Measurements from ENCODE around the gene ABI1. TPM values are rescaled to one million over a fixed set of nuclear protein-coding genes. Genes with fewer than 3 reads are reported as not detected.

ABI1 gene
- total and polyA plus RNA-seq, 2 donors (not counting 1 experiment from before 2014, with no cell fraction given) = 37.8 to 80.5 TPM

DNA sequence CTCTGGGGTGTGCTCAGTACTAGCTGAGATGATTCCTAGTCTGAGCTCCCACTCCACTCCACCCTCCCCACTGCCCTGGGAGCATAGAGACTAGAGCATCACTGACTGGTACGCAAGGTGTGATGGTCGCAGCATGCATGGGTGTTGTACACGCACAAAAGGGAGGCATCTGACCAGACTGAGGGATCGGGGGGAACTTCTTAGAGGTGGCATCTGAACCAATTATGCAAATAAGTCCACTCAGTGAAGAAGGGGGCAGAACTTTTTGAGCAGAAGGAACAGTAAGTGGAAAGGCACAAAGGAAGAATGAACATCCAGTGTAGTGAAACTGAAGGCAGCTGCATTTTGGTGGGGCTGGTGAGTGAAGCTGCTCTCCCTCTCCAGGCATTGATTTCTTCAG, 137.7 kb downstream of the ABI1 start:
- no peak overlapping the region for H3K27ac Mint-ChIP-seq
- intact Hi-C loops (cut with micrococcal nuclease) = no loop called here
- no peak overlapping the region for H3K4me3 Mint-ChIP-seq
- ATAC-seq (ENCODE audit: low read depth) = no peak
- WGBS (ENCODE audit: insufficient coverage) = 100% methylated on average over 3 of the region's 4 CpGs
- ChIA-PET CTCF (interaction anchor here (0.6 to 13.3 kb wide), 5 partner anchors 18 to 158 kb away, joined by 4 to 452 read pairs (median 6); partner anchors contain the start of gene ABI1), POLR2A (interaction anchor here (0.6 kb wide), 1 partner anchor 936 kb away, joined by 10 read pairs; no protein-coding TSS in a partner anchor)
- H3K27me3 ChIP-seq (replicated peaks in 1 of 4; ENCODE audit: control extremely low read depth in 1 of 4, control insufficient read depth in 3 of 4, insufficient read depth in 4 of 4, low read length in 3 of 4) = no peaks in the 10 kb centered on the region
- no peak overlapping the region for H2AFZ ChIP-seq (ENCODE audit: insufficient read depth, low read depth, low read length, poor library complexity, severe bottlenecking)
- H3K4me1 Mint-ChIP-seq = peaks cover 2% of the 10 kb centered on the region
- no peaks in the 10 kb centered on the region for H4K20me1 ChIP-seq (ENCODE audit: control insufficient read depth, insufficient read depth, low read length, poor library complexity, severe bottlenecking)
- no peak for TF ChIP-seq EZH2 (IDR thresholded peaks at IDR 0.05; ENCODE audit: borderline replicate concordance, insufficient read depth, low read depth, low read length, poor library complexity, severe bottlenecking)
- TF ChIP-seq, protein P1, sequence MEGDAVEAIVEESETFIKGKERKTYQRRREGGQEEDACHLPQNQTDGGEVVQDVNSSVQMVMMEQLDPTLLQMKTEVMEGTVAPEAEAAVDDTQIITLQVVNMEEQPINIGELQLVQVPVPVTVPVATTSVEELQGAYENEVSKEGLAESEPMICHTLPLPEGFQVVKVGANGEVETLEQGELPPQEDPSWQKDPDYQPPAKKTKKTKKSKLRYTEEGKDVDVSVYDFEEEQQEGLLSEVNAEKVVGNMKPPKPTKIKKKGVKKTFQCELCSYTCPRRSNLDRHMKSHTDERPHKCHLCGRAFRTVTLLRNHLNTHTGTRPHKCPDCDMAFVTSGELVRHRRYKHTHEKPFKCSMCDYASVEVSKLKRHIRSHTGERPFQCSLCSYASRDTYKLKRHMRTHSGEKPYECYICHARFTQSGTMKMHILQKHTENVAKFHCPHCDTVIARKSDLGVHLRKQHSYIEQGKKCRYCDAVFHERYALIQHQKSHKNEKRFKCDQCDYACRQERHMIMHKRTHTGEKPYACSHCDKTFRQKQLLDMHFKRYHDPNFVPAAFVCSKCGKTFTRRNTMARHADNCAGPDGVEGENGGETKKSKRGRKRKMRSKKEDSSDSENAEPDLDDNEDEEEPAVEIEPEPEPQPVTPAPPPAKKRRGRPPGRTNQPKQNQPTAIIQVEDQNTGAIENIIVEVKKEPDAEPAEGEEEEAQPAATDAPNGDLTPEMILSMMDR (IDR thresholded peaks at IDR 0.05) = no peak
- no peak overlapping the region for H3K9ac ChIP-seq (ENCODE audit: low read length)
- H3K27me3 Mint-ChIP-seq = no peaks in the 10 kb centered on the region
- H3K4me1 ChIP-seq (ENCODE audit: control insufficient read depth in 2 of 2, insufficient read depth in 2 of 2, low read length in 2 of 2) = peaks cover 0 to 3% of the 10 kb centered on the region in 2 donors
- DNase-seq = no peak
- no peak overlapping the region for H3K4me3 ChIP-seq (ENCODE audit: control extremely low read depth in 1 of 5, extremely low read depth in 1 of 5, insufficient read depth in 1 of 5, low read depth in 2 of 5, low read length in 4 of 5)
- H3K9me3 Mint-ChIP-seq (ENCODE audit: insufficient read depth) = no peaks in the 10 kb centered on the region
- H3K27ac ChIP-seq (ENCODE audit: low read length in 2 of 2) = no peak overlapping the region
- H3K4me2 ChIP-seq (replicated peaks; ENCODE audit: low read depth, low read length, poor library complexity, severe bottlenecking) = no peak overlapping the region
- no peaks in the 10 kb centered on the region for H3K79me2 ChIP-seq (ENCODE audit: control insufficient read depth, insufficient read depth, low read length)
- peaks cover 3 to 9% of the 10 kb centered on the region in 2 experiments for H3K36me3 ChIP-seq (replicated peaks in 1 of 2; ENCODE audit: control extremely low read depth in 1 of 2, control insufficient read depth in 1 of 2, extremely low read depth in 1 of 2, insufficient read depth in 2 of 2, low read length in 1 of 2)
- no peaks in the 10 kb centered on the region for H3K9me3 ChIP-seq (ENCODE audit: control extremely low read depth in 1 of 3, control insufficient read depth in 2 of 3, insufficient read depth in 1 of 3, low read length in 2 of 3)

DNA sequence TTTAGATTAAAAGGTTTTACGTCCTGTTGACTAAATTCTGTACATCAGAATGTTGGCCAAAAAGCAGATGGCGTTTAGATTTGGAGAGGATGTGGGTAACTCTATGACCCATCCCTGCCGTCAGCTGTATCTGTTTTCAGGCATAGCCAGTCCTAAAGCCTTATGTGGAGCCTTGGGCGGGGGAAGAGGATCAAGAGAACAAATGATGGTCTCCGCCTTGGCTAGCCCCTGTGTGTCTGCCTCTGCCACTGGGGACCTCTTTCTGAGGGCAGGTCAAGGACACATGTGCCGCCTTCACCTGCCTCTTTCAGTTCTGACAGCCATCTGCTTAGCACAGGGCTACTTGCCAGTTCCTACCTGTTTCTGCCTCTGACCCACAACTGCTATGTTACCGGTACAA, 139.2 kb downstream of the ABI1 start:
- H4K20me1 ChIP-seq (ENCODE audit: control insufficient read depth, insufficient read depth, low read length, poor library complexity, severe bottlenecking) = no peaks in the 10 kb centered on the region
- no peak overlapping the region for H2AFZ ChIP-seq (ENCODE audit: insufficient read depth, low read depth, low read length, poor library complexity, severe bottlenecking)
- no peak overlapping the region for H3K4me3 ChIP-seq (ENCODE audit: control extremely low read depth in 1 of 5, extremely low read depth in 1 of 5, insufficient read depth in 1 of 5, low read depth in 2 of 5, low read length in 4 of 5)
- peaks cover 3 to 14% of the 10 kb centered on the region in 2 experiments for H3K36me3 ChIP-seq (replicated peaks in 1 of 2; ENCODE audit: control extremely low read depth in 1 of 2, control insufficient read depth in 1 of 2, extremely low read depth in 1 of 2, insufficient read depth in 2 of 2, low read length in 1 of 2)
- intact Hi-C loops (cut with micrococcal nuclease) = no loop called here
- no peak overlapping the region for H3K27ac ChIP-seq (ENCODE audit: low read length in 2 of 2)
- H3K9ac ChIP-seq (ENCODE audit: low read length) = no peak overlapping the region
- DNase-seq = no peak
- H3K27me3 ChIP-seq (replicated peaks in 1 of 4; ENCODE audit: control extremely low read depth in 1 of 4, control insufficient read depth in 3 of 4, insufficient read depth in 4 of 4, low read length in 3 of 4) = no peaks in the 10 kb centered on the region
- POLR2A ChIA-PET = no interaction called here
- H3K27me3 Mint-ChIP-seq = no peaks in the 10 kb centered on the region
- CTCF ChIA-PET = interaction anchor here (13.3 kb wide), 1 partner anchor 159 kb away, joined by 452 read pairs; no protein-coding TSS in a partner anchor
- peaks cover 0 to 3% of the 10 kb centered on the region in 2 donors for H3K4me1 ChIP-seq (ENCODE audit: control insufficient read depth in 2 of 2, insufficient read depth in 2 of 2, low read length in 2 of 2)
- H3K4me3 Mint-ChIP-seq = no peak overlapping the region
- no peak overlapping the region for H3K27ac Mint-ChIP-seq
- ATAC-seq (ENCODE audit: low read depth) = no peak
- H3K4me1 Mint-ChIP-seq = peaks cover 2% of the 10 kb centered on the region
- H3K9me3 ChIP-seq (ENCODE audit: control extremely low read depth in 1 of 3, control insufficient read depth in 2 of 3, insufficient read depth in 1 of 3, low read length in 2 of 3) = no peaks in the 10 kb centered on the region
- no peaks in the 10 kb centered on the region for H3K9me3 Mint-ChIP-seq (ENCODE audit: insufficient read depth)
- TF ChIP-seq EZH2 (IDR thresholded peaks at IDR 0.05; ENCODE audit: borderline replicate concordance, insufficient read depth, low read depth, low read length, poor library complexity, severe bottlenecking) = no peak
- 85% methylated on average over 6 of the region's 7 CpGs for WGBS (ENCODE audit: insufficient coverage)
- no peak overlapping the region for H3K4me2 ChIP-seq (replicated peaks; ENCODE audit: low read depth, low read length, poor library complexity, severe bottlenecking)
- no peaks in the 10 kb centered on the region for H3K79me2 ChIP-seq (ENCODE audit: control insufficient read depth, insufficient read depth, low read length)

All from B cell (primary cell).